ENCODE data around the gene BPIFB6. TPM values are rescaled to one million over a fixed set of nuclear protein-coding genes. Genes with fewer than 3 reads are reported as not detected.

The BPIFB6 gene
- total RNA-seq, 2 donors from 2014 or later: not detected

DNA sequence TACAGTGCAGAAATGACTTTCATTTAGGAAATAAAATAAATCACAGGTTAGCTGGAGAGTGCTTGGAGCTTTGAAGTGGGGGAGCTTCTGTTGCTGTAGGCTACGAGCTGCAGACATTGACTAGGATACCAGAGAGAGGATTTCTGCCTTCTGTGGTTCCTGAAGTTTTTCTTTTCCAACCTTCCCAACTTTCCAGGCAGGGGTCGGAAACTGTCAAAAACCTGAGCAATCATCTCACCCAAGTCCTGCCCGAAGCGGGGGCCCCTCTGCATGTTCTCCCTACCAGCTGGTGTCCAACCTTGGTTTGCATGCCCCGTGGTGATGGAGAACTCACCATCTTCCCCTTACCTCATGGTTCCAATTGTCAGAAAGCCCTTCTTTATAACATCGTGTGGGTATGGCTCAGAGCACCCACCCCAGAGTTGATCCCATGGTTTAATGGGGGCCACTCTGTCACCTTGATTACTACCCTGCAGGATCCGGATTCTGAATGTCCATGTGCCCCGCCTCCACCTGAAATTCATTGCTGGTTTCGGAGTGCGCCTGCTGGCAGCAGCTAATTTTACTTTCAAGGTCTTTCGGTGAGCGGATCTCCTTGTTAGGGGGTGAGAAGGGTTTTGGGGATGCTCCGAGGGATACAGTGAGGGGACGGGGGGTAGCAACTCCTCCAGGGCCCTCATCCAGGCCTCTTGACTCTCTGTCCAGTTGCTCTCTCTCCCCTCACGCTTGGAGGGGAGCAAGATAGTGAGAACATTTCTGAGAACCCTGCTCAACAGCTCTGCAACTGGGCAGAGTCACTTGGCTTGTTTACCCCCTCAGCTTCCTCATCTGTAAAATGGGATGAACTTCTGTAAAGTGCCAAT, 18.9 kb upstream of the BPIFB6 start:
- intact Hi-C loops (cut with DNase I): no loop called here

DNA sequence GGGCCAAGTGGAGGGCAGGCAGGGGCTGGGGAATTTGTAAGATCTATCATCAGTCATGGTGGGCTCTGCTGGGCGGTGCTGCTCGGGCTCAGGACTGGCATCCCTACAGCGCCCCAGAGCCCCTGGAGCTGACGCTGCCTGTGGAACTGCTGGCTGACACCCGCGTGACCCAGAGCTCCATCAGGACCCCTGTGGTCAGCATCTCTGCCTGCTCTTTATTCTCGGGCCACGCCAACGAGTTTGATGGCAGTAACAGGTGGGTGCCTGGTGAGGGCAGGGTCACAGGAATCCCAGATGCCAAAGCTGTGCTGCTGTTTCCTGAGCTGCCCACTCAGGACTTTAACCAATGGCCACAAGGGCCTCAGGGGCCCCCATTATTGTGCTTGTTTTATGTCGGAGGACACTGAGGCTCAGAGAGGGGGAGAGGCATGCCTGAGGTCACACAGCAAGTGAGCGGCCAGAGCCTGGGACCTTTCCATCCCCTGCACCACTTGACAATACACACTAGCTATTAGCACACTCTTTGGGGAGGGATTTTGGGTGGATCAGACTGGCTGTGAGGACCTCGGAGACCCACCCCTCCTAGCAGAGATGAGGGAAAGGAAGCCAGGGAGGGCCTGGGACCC, 17.6 kb upstream of the BPIFB6 start:
- H3K36me3 ChIP-seq: no peaks in the 10 kb centered on the region
- no peaks in the 10 kb centered on the region for H3K4me1 ChIP-seq
- TF ChIP-seq CTCF (IDR thresholded peaks at IDR 0.05): no peak
- no peak overlapping the region for H3K27ac ChIP-seq
- H3K9ac ChIP-seq (ENCODE audit: low read depth in 2 of 2, low read length in 2 of 2): no peak overlapping the region
- no peak for DNase-seq
- intact Hi-C loops (cut with DNase I): no loop called here
- H3K27me3 ChIP-seq: no peaks in the 10 kb centered on the region
- H3K9me3 ChIP-seq: no peaks in the 10 kb centered on the region
- H3K4me3 ChIP-seq: no peak overlapping the region

More for the DNA sequence above, 18.9 kb upstream of the BPIFB6 start:
- no peaks in the 10 kb centered on the region for H3K9me3 ChIP-seq
- no peak overlapping the region for H3K27ac ChIP-seq
- H3K4me1 ChIP-seq: no peaks in the 10 kb centered on the region
- no peak overlapping the region for H3K4me3 ChIP-seq
- no peak for TF ChIP-seq CTCF (IDR thresholded peaks at IDR 0.05)
- DNase-seq: no peak
- no peaks in the 10 kb centered on the region for H3K27me3 ChIP-seq
- no peaks in the 10 kb centered on the region for H3K36me3 ChIP-seq
- no peak overlapping the region for H3K9ac ChIP-seq (ENCODE audit: low read depth in 2 of 2, low read length in 2 of 2)

GRCh38 chr20:33014336-33015113, 16.9 kb upstream of the BPIFB6 start:
- no peaks in the 10 kb centered on the region for H3K27me3 ChIP-seq
- H3K4me3 ChIP-seq: no peak overlapping the region
- H3K27ac ChIP-seq: no peak overlapping the region
- H3K9me3 ChIP-seq: no peaks in the 10 kb centered on the region
- no peak overlapping the region for H3K9ac ChIP-seq (ENCODE audit: low read depth in 2 of 2, low read length in 2 of 2)
- no peaks in the 10 kb centered on the region for H3K4me1 ChIP-seq
- TF ChIP-seq CTCF (IDR thresholded peaks at IDR 0.05): no peak
- H3K36me3 ChIP-seq: no peaks in the 10 kb centered on the region
- intact Hi-C loops (cut with DNase I): no loop called here
- no peak for DNase-seq

DNA sequence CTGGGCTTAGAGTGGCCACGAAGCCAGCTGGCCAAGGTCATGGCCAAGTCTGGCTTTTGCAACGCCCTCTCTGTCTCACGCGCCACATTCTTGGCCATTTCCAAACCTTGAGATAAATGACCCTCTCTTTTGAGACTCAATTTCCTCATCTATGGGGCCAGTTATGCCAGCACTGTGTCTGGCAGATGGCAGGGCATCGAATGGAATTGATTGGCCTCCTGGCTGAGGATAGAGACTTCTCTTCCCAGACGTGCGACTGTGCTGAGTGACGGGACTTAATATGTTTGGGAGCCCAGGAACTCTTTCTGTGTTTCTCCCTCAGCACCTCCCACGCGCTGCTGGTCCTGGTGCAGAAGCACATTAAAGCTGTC, 16.3 kb upstream of the BPIFB6 start:
- H3K4me1 ChIP-seq: no peaks in the 10 kb centered on the region
- no peak overlapping the region for H3K27ac ChIP-seq
- no peak overlapping the region for H3K9ac ChIP-seq (ENCODE audit: low read depth in 2 of 2, low read length in 2 of 2)
- H3K4me3 ChIP-seq: no peak overlapping the region
- no peak for TF ChIP-seq CTCF (IDR thresholded peaks at IDR 0.05)
- H3K9me3 ChIP-seq: no peaks in the 10 kb centered on the region
- H3K27me3 ChIP-seq: no peaks in the 10 kb centered on the region
- DNase-seq: no peak
- intact Hi-C loops (cut with DNase I): no loop called here
- no peaks in the 10 kb centered on the region for H3K36me3 ChIP-seq

DNA sequence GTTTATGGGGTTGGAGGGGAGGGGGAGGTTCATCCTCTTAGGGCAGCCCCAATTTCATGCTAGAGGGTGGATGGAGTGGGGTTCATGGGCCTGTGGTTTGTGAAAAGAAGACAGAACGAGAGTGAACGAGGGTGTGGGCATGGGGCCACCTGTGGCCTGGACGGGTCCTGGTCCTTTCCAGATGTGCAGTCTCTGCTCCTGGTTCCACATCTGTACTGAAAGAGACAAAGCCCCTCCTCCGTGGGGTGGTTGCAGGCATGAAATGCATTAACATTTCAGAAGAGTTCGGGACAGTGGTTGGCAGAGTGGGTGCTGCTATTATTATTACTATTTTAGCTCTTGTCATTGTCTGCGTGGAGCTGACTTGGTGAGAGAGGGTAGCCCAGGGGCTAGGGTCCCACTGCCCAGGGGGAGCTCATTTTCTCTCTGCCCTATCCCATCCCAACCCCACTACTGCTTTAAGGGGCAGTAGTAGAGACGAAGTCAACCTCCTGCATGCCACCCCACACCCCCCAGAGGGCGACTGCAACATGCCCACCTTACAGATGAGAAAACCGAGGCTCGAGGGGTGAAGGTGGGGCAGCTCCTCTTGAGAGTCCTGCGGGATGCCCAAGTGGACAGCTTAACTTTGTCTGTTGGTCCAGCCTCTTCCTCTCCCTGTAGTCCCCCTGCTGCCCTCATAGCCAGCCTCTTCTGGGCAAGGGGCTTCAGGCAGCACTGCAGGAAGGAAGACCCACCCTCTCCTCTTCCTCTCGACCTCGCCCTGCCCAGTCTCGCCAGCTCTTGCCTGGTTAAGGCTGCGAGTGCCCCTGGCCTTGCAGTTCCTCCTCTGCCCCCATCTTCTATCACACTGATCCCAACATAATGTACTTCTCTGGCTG, 15.5 kb upstream of the BPIFB6 start:
- Histone ChIP-seq H3K27me3 (no peaks in the 10 kb centered on the region), H3K9me3 (no peaks in the 10 kb centered on the region), H3K36me3 (no peaks in the 10 kb centered on the region), H3K4me1 (no peaks in the 10 kb centered on the region), H3K27ac (no peak overlapping the region), H3K4me3 (no peak overlapping the region), H3K9ac (ENCODE audit: low read depth in 2 of 2, low read length in 2 of 2) (no peak overlapping the region)
- no peak for TF ChIP-seq CTCF (IDR thresholded peaks at IDR 0.05)
- no peak for DNase-seq
- intact Hi-C loops (cut with DNase I): no loop called here
